ENCODE measurements around the gene PLAAT4.

DNA sequence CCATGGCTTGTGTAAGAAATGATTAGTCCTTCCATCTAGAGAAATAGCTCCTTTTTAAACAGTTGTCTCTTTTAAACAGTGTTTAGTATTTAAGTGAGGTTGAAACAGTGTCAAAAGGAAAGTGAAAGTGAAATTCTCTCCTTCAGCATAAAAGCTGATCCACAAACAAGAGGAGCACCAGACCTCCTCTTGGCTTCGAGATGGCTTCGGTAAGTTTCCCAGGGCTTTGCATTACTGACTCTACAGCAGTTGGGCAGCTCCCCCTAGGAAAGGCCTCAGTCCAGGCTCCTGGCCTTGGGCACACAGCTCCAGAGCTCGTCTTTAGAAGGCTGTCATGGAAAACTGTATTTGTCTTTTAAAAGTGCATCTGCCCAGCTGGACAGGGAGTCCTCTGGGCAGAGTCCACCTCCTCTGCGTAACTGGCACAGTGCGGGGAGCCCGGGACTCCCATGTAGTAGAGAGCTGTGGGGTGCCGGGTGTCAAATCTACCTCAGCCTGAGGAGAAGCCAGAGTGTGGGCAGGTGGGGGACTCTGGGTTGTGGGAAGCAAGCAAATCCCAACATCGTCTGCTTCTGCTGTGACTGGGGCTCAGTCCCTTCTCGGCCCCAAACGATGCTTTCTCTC is at the start of gene PLAAT4:
- TF ChIP-seq, protein P1, sequence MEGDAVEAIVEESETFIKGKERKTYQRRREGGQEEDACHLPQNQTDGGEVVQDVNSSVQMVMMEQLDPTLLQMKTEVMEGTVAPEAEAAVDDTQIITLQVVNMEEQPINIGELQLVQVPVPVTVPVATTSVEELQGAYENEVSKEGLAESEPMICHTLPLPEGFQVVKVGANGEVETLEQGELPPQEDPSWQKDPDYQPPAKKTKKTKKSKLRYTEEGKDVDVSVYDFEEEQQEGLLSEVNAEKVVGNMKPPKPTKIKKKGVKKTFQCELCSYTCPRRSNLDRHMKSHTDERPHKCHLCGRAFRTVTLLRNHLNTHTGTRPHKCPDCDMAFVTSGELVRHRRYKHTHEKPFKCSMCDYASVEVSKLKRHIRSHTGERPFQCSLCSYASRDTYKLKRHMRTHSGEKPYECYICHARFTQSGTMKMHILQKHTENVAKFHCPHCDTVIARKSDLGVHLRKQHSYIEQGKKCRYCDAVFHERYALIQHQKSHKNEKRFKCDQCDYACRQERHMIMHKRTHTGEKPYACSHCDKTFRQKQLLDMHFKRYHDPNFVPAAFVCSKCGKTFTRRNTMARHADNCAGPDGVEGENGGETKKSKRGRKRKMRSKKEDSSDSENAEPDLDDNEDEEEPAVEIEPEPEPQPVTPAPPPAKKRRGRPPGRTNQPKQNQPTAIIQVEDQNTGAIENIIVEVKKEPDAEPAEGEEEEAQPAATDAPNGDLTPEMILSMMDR (conservative IDR thresholded peaks at IDR 0.05) = no peak
- no peak for TF ChIP-seq ZFX (IDR thresholded peaks at IDR 0.05)

All from C4-2B (cell line).